NCI-H2196 (cell line): ENCODE measurements around the gene SEPTIN5.
A peak's percentile ranks its signal among the peaks of the same experiment; 100 is the strongest.
"Not testable (repeated sequence)": the region's sequence is repeated elsewhere in the genome, so short reads cannot be mapped to it uniquely, and the experiment has no call there.

Experiments
- DNase-seq: peaks from one replicate; lab custom pipeline; 2025; ENCODE audit not compliant: unreplicated experiment; lab: John Stamatoyannopoulos, UW

SEPTIN5 gene

GRCh38 chr22:19714312-19715187 lies at the start of gene SEPTIN5:
Gene SEPTIN5 (plus strand): TSS chr22:19714503. CDS start chr22:19714589, 86 bp downstream.
- DNase-seq: no peak

DNA sequence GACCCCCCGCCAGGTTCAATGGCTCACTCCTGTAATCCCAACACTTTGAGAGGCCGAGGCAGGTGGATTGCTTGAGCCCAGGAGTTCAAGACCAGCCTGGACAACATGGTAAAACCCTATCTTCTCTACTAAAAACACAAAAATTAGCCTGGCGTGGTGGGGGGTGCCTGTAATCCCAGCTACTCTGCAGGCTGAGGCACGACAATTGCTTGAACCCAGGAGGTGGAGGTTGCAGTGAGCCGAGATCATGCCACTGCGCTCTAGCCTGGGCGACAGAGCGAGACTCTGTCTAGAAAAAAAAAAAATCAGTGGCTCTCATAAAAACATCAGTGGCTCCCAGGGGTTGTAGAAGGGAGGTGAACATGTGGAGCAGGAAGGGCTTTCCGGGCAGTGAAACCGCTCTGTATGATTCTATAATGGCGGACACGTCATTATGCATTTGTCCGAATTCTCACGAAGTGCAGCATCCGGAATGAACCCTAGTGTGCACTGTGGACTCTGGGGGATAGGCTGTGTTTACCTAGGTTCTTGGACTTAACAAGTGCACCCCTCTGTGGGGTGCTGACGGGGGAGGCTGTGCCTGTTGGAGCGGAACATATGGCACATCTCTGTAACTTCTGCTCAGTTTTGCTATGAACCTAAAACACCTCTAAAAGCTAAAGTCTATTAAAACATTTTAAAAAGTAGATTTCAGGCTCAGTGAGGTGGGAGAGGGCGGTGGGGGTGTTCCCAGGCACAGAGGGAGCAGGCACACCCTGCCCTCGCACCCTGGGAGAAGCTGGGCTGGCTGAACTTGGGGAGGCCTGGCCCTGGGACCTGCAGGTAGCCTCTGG lies 49.1 kb upstream of the SEPTIN5 start:
- no peak for DNase-seq

- no peak for DNase-seq
Observed at GRCh38 chr22:19665784-19666672, 48.3 kb upstream of the SEPTIN5 start.

GRCh38 chr22:19666673-19667593 lies 47.4 kb upstream of the SEPTIN5 start:
- DNase-seq: no peak

DNA sequence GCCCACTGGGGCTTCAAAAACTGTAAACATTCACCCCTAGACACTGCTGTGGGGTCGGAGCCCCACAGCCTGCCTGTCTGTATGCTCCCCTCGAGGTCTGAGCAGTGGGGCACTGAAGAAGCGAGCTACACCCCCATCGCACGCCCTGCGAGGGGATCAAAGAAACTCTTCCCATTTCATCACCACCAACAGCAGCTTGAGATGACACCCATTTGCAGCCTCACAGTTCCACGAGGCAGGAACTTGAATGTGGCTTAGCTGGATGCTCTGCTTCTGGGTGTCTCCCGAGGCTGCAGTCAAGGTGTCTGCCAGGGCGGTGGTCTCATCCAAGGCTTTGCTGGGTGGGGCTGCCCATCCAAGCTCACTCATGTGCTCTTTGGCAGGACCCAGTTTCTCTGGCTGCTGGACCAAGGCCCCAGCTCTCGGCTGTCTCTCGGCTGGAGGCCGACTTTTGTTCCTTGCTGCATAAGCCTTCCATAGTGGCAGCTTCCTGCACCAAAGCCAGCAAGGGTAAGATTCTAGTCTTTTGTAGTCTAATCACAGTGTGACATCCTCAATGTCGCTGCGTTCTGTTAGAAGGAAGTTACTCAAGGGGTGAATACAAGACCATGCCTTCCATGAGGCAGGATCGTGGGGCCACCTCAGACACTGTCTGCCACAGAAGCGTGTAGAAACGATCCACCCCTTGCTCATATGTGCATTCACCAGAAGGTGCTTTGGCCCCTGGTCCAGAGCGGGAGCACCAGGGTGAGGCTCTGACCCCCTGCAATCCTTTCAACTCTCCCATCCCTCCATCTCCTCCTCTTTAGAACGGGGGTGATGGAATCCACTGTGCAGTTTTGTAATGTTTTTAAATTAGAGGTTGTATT lies 46.2 kb upstream of the SEPTIN5 start:
- DNase-seq: no peak

DNA sequence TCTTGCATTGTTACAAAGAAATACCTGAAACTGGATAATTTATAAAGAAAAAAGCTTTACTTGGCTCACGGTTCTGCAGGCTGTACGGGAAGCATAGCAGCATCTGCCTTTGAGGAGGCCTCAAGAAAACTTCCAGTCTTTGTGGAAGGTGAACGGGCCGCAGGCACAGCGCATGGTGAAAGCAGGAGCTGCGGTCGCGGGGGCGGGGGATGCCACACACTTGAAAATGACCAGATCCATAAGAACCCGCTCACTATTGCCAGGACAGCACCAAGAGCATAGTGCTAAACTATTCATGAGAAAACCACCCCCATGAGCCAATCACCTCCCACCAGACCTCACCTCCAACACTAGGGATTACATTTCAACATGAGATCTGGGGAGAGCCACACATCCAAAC lies 45.6 kb upstream of the SEPTIN5 start:
- DNase-seq: no peak

DNA sequence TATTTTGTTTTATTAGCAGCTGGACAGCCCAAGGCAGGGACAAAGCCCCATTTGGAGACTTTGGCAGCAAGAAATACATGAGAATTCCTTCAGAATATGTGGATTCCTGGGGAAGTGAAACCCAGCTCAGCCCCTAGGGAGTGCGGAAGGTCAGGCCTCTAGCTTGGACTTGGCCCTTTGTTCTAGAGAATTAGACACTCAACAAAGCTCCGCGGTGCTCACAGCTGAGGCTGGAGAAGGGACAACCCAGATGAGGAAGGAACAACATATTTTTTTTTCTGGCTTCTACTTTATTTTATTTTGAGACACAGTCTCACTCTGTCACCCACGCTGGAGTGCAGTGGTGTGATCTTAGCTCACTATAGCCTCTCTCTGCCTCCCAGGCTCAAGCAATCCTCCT lies 44.7 kb upstream of the SEPTIN5 start:
- DNase-seq: no peak

- no peak for DNase-seq
Observed at GRCh38 chr22:19671316-19671715, 43.0 kb upstream of the SEPTIN5 start.

- no peak for DNase-seq
Observed at GRCh38 chr22:19672054-19672776, 42.1 kb upstream of the SEPTIN5 start.

- DNase-seq: no peak
Observed at GRCh38 chr22:19673660-19674059, 40.6 kb upstream of the SEPTIN5 start.

- DNase-seq: peak; percentile 75
Observed at GRCh38 chr22:19674129-19674928, 40.0 kb upstream of the SEPTIN5 start.

- DNase-seq: no peak
Observed at GRCh38 chr22:19674929-19675253, 39.4 kb upstream of the SEPTIN5 start.

DNA sequence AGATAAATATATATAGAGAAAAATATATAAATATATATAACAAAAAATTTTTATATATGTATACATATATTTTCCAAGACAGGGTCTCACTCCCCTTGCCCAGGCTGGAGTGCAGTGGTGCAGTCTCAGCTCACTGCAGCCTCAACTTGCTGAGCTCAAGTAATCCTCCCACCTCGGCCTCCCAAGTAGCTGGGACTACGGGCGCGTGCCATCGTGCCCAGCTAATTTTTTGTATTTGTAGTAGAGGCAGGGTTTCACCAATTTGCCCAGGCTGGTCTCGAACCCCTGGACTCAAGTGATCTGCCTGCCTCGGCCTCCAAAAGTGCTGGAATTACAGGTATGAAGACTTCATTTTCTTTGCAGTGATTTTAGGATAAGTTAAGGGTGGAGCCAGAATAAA lies 38.9 kb upstream of the SEPTIN5 start:
- DNase-seq: no peak

DNA sequence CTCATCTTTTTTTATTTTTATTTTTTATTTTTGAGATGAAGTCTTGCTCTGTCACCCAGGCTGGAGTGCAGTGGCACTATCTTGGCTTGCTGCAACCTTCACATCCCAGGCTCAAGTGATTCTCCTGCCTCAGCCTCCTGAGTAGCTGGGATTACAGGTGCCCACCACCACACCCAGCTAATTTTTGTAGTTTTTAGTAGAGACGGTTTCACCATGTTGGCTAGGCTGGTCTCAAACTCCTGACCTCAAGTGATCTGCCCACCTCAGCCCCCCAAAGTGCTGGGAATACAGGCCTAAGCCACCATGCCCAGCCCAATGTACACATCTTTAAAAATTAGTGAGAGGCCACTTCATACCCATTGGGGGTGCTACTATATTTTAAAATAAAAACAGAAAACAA lies 37.9 kb upstream of the SEPTIN5 start:
- not testable (repeated sequence) for DNase-seq

DNA sequence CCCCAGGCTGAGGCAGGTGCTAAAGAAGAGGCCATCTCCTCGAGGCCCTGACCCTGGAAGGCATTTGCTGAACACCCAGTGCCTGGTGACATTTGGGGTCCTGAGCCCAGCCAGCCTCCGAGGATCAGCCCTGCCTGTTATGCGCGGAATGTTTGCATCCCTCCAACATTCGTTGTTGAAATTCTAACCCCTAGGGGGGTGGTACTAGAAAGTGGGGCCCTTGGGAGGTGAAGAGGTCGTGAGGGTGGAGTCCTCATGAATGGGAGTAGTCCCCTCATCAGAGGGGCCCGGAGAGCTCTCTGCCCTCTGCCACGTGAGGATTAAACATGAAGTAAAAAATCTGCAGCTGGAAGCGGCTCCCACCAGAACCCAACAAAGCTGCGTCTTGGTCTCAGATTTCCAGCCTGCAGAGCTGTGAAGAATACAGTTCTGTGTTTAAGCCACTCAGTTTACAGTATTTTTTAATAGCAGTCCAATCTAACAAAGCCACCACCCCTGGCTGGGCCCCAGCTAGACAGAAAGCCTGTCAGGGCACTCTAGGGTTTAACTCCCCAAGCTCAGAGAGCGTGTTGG lies 35.3 kb upstream of the SEPTIN5 start:
- DNase-seq: no peak

GRCh38 chr22:19679522-19680101 lies 34.7 kb upstream of the SEPTIN5 start:
- peak; percentile 2 for DNase-seq

- no peak for DNase-seq
Observed at GRCh38 chr22:19680287-19680881, 33.9 kb upstream of the SEPTIN5 start.
